CD4-positive, alpha-beta T cell treated with Interleukin-6 at 100 ng/mL for 8 hours (primary cell): ENCODE data around the gene SLC22A5.
A peak's percentile ranks its signal among the peaks of the same experiment; 100 is the strongest.
"Not testable (repeated sequence)": the region's sequence is repeated elsewhere in the genome, so short reads cannot be mapped to it uniquely, and the experiment has no call there.

Source experiments
- DNase-seq: peaks from one replicate; pipeline ENCODE4 v3.0.0-alpha.2; 2020; ENCODE audit warnings: mixed read lengths, low spot score

SLC22A5 gene

DNA sequence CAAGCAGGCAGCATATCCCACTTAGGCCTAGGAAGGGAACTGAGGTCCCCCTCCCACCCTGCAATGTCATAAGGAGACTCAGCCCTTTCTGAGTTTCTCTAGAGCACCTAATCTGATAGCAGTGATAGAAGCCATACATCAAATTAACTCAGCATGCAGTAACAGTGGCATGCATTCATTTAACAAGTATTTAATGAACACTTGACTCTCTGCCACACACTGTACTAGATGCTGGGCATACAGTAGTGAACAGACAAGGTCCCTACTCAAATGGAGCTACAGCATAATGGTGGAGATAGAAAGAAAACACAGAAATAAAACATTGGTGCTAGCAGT lies 58.6 kb downstream of the SLC22A5 start:
- DNase-seq = no peak

GRCh38 chr5:132428484-132429462 lies 59.3 kb downstream of the SLC22A5 start:
- DNase-seq = no peak

- no peak for DNase-seq
Observed at GRCh38 chr5:132429463-132430440, 60.2 kb downstream of the SLC22A5 start.

GRCh38 chr5:132430746-132431145 lies 61.2 kb downstream of the SLC22A5 start:
- DNase-seq = no peak

- no peak for DNase-seq
Observed at GRCh38 chr5:132431632-132432031, 62.1 kb downstream of the SLC22A5 start.

DNA sequence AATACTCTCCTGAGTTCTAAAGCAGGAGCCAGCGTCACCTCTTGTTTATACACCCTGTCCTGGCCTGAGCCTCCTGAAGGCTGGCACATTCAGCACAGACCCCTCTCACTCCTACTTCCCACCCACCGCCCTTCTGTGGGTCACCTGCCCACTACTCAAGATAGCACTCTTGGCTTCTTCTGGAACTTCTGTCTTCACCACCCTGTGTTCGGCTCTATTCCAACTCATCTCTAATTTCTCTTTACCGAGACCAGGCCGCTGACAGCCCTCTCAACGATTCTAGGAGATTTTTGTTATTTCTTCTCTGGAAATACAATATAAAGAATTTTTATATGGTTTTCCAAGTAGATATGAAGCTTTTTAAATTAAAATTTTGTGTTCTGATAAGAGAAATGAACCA lies 63.6 kb downstream of the SLC22A5 start:
- no peak for DNase-seq

DNA sequence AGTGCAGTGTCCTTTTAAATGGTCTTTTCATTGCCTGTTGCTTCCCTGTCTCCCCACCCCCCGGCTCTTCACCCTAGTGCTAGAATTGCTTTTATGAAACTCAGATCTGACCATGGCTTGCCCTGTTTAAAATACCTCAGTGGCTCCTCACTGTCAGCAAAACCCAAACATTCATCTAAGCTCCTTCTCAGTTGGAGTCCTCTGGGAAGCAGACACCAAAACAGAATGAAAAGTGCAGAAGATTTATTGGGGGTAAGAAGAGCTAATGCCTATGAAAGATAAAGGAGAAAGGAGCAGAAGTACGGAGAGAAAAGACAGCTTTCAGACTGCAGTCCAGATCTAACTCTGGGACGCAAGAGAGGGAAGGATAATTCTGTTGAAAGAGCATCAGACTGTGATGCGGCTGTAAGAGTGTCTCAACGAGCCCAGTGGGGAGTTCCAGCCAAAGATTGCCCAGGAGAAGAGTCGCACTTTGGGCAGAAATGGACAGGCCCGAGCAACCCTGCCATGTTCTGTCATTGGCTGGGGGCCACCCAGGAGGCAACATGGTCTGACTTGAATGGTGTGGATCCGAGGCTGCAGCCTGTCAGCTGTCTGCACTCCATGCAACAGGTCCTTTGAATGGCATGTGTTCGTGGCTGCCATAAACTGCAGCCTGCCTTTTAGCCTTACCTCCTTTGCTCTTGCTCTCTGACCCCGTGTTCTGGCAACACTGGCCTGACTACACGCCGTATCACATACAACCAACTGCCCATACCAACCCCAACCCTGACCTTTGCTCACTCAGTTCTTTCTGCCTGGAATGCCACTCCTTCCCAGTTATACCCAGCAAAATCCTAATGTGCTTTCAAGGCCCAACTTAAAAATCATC lies 65.1 kb downstream of the SLC22A5 start:
- DNase-seq = no peak

GRCh38 chr5:132435447-132435846 lies 65.9 kb downstream of the SLC22A5 start:
- no peak for DNase-seq

- DNase-seq = no peak
Observed at GRCh38 chr5:132435886-132436285, 66.4 kb downstream of the SLC22A5 start.

DNA sequence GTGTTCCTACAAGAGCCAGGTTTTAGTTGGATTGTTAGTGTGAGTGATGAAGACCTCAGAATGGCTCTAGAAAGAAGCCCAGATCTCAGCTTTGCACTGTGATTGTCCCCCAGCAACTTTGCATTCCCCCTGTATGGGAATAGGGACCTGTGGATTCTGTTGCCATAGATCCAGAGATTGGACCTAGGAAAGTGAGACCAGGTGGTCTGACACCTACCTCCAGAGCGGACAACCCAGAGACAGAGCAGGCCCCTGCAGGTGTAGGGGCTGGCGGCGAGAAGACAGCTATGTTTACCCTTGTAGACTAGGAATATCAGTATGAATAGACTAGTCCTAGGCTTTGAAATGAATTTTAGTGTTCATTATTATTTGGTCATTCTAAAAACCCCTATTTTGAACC lies 67.4 kb downstream of the SLC22A5 start:
- no peak for DNase-seq

GRCh38 chr5:132437604-132438266 lies 68.2 kb downstream of the SLC22A5 start:
- peak; percentile 75 for DNase-seq

DNA sequence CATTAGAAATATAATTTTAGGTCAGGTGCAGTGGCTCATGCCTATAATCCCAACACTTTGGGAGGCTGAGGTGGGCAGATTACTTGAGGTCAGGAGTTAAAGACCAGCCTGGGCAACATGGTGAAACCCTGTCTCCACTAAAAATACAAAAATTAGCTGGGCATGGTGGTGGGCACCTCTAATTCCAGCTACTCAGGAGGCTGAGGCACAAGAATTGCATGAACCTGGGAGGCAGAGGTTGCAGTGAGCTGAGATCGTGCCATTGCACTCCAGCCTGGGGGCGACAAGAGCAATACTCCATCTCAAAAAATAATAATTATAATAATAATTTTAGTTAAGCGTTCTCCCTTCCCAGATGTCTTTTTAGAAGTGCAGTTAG lies 68.7 kb downstream of the SLC22A5 start:
- not testable (repeated sequence) for DNase-seq

GRCh38 chr5:132438917-132439316 lies 69.4 kb downstream of the SLC22A5 start:
- DNase-seq = no peak

- DNase-seq = no peak
Observed at GRCh38 chr5:132439521-132440089, 70.1 kb downstream of the SLC22A5 start.

- no peak for DNase-seq
Observed at GRCh38 chr5:132444061-132444460, 74.6 kb downstream of the SLC22A5 start.
